Esophagus muscularis mucosa (tissue), 4 donors: ENCODE data around the gene MYH3. TPM values are rescaled to one million over a fixed set of nuclear protein-coding genes. Genes with fewer than 3 reads are reported as not detected.

Experiments
- DNase-seq: peaks from one replicate; pipeline ENCODE4 v3.0.0-alpha.2; 2017; ENCODE audit errors: extremely low spot score
- H3K27ac ChIP-seq, 4 donors: fragments of 200-600 bp; sonication (generic); replicated peaks in 1 of 4; 1 replicate in 3 of 4; 2 replicates in 1 of 4; pipeline ENCODE4 v1.5.1; 2016 to 2019; ENCODE audit warnings: mild to moderate bottlenecking in 1 of 4
- H3K27me3 ChIP-seq, 4 donors: fragments of 200-600 bp; sonication (generic); one replicate each; pipeline versions ENCODE4 v1.5.1 to v1.6.0; 2016 to 2019
- H3K36me3 ChIP-seq, 4 donors: fragments of 200-600 bp; sonication (generic); one replicate each; pipeline ENCODE4 v1.5.1; 2016 to 2019
- H3K4me1 ChIP-seq, 4 donors: fragments of 200-600 bp; sonication (generic); one replicate each; pipeline ENCODE4 v1.5.1; 2016 to 2019
- H3K4me3 ChIP-seq, 4 donors: fragments of 200-600 bp; sonication (generic); 1 replicate in 2 of 4; 2 replicates in 2 of 4; pipeline ENCODE4 v1.5.1; 2016 to 2019; ENCODE audit warnings: mild to moderate bottlenecking in 4 of 4, moderate library complexity in 1 of 4
- H3K9me3 ChIP-seq, 4 donors: fragments of 200-600 bp; sonication (generic); 1 replicate in 3 of 4; 2 replicates in 1 of 4; pipeline ENCODE4 v1.5.1; 2016 to 2019
- CTCF ChIP-seq, 3 experiments: fragments of 200-600 bp in 2 of 3; fragments of 450-650 bp in 1 of 3; sonication (generic) in 2 of 3; IDR thresholded peaks; one replicate each; pipeline ENCODE4 v1.5.1; 2017 to 2019; ENCODE audit warnings: antibody characterized with exemption in 3 of 3, mild to moderate bottlenecking in 2 of 3, moderate library complexity in 1 of 3
- EP300 ChIP-seq: sonication (generic); formaldehyde crosslinking; IDR thresholded peaks from one replicate; pipeline ENCODE4 v1.6.1; 2017; ENCODE audit warnings: antibody characterized with exemption
- POLR2A ChIP-seq: fragments of 450-650 bp; IDR thresholded peaks from one replicate; pipeline ENCODE4 v1.6.1; 2017; ENCODE audit warnings: antibody characterized with exemption, moderate library complexity, mild to moderate bottlenecking, low read depth
- POLR2AphosphoS5 ChIP-seq, 2 donors: sonication (generic); formaldehyde crosslinking; IDR thresholded peaks; one replicate each; pipeline ENCODE4 v1.6.1; 2017; ENCODE audit warnings: antibody characterized with exemption in 2 of 2
- WGBS: methylation state at CpG from one replicate; pipeline ENCODE4 v1.1.5; 2018; 5-methylcytosine and 5-hydroxymethylcytosine counted together
- intact Hi-C: fragments of 100-400 bp; cut with DNase I; formaldehyde crosslinking; loops from one replicate; pipeline ENCODE4 v1.15.1; 2023
- total RNA-seq, 4 donors: library from RNA; depleted of rRNA; stranded (reverse); fragments of >200 nt; gene quantifications; one replicate each; pipeline versions ENCODE4 v1.1.0 to v1.2.1, GENCODE V29; 2016

The MYH3 gene
- total RNA-seq, 4 donors from 2014 or later, result 0.83 to 2.4 (median 1.6) TPM

DNA sequence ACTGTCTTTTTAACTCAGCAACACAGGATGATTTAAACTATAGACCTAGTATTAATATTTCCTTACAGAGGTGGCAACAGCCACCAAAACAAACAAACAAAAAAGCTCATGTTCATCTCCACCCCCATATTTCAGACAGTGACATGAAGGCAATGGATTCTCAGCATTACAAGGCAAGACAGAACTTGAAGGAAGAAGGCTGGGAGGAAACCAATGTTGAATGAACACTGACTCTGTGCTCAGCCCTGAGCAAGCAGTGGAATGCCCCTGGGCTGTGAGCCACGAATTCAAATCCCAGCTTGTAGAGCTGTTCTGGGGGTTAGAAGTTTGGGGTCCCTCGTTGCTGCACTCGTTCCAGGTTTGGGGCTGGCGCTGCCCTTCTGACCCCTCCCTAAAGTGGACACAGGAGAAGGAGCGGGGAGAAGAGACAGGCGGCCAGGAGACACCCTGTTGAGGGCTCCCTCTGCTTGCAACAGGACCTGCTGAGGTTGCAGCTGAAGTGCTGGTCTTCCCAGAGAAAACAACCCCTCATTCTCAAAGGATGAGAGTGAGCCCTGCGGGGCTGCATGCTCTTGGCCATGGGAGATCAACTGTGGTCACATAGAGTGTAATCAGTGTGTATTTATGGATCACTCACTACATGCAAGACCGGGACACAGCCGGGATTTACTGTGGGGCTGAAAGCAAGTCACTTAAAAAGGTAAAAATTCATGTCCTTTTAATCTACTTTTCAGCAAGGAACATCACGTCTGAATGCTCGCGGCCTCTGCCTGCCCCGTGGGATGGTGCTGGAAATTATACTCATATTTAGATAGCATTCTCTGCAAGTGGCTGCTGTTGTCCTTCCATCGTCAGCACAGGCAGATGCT, 34.3 kb downstream of the MYH3 start:
- 80% methylated on average over 10 of the region's 14 CpGs for WGBS
- no peak for TF ChIP-seq CTCF (IDR thresholded peaks at IDR 0.05)
- TF ChIP-seq POLR2A, result no peak
- no peak for TF ChIP-seq POLR2AphosphoS5 (IDR thresholded peaks at IDR 0.05)
- TF ChIP-seq EP300, result no peak
- no peaks in the 10 kb centered on the region for H3K9me3 ChIP-seq
- H3K27me3 ChIP-seq, result no peaks in the 10 kb centered on the region
- H3K36me3 ChIP-seq, result no peaks in the 10 kb centered on the region
- H3K4me1 ChIP-seq, result peaks cover 0 to 5% (median 4%) of the 10 kb centered on the region in 4 donors
- no peak overlapping the region for H3K4me3 ChIP-seq
- H3K27ac ChIP-seq, result no peak overlapping the region
- intact Hi-C loops, result no loop called here
- DNase-seq, result no peak

DNA sequence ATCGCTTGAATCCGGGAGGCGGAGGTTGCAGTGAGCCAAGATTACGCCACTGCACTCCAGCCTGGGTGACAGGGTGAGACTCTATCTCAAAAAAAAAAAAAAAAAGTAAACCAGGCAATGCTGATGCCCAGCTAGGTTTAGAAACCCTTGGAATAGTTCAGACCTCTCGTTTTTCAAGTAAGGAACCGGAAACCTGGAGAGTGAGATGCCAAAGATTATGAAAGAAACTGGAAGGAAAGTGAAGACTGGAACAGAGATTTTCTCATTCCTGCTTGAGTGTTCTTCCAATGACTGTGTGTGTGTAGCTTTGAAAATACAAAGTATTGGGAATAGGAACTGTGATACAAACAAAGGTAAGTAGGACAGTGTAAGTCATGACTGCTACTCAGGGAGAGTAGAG, 35.7 kb downstream of the MYH3 start:
- H3K27me3 ChIP-seq, result no peaks in the 10 kb centered on the region
- H3K4me3 ChIP-seq, result no peak overlapping the region
- peaks cover 0 to 8% (median 4%) of the 10 kb centered on the region in 4 donors for H3K4me1 ChIP-seq
- H3K36me3 ChIP-seq, result no peaks in the 10 kb centered on the region
- 91% methylated on average over 6 of the region's 6 CpGs for WGBS
- no peak for TF ChIP-seq CTCF (IDR thresholded peaks at IDR 0.05)
- TF ChIP-seq POLR2AphosphoS5 (IDR thresholded peaks at IDR 0.05), result no peak
- no peak for TF ChIP-seq EP300
- TF ChIP-seq POLR2A, result no peak
- intact Hi-C loops, result no loop called here
- no peak overlapping the region for H3K27ac ChIP-seq
- no peaks in the 10 kb centered on the region for H3K9me3 ChIP-seq
- DNase-seq, result no peak

- TF ChIP-seq POLR2A (no peak), EP300 (no peak), CTCF (IDR thresholded peaks at IDR 0.05) (no peak)
- intact Hi-C loops, result no loop called here
- H3K36me3 ChIP-seq, result no peaks in the 10 kb centered on the region
- no peaks in the 10 kb centered on the region for H3K27me3 ChIP-seq
- H3K27ac ChIP-seq, result no peak overlapping the region
- no peak overlapping the region for H3K4me3 ChIP-seq
- WGBS, result 32% methylated on average over 4 of the region's 4 CpGs
- H3K9me3 ChIP-seq, result no peaks in the 10 kb centered on the region
- no peak for DNase-seq
- peaks cover 0 to 10% (median 4%) of the 10 kb centered on the region in 4 donors for H3K4me1 ChIP-seq
Observed at GRCh38 chr17:10620823-10621222, 36.3 kb downstream of the MYH3 start.

GRCh38 chr17:10618202-10618635, 38.9 kb downstream of the MYH3 start:
- Histone ChIP-seq H3K36me3 (no peaks in the 10 kb centered on the region), H3K9me3 (no peaks in the 10 kb centered on the region), H3K4me1 (peaks cover 0 to 15% (median 9%) of the 10 kb centered on the region in 4 donors), H3K27me3 (no peaks in the 10 kb centered on the region), H3K27ac (no peak overlapping the region), H3K4me3 (no peak overlapping the region)
- intact Hi-C loops, result loop anchor here (2.0 to 10.0 kb wide), 3 partner anchors 291 to 693 kb away; no protein-coding TSS in a partner anchor
- 14% methylated on average over 6 of the region's 7 CpGs for WGBS
- TF ChIP-seq POLR2AphosphoS5 (IDR thresholded peaks at IDR 0.05) (no peak), EP300 (no peak), POLR2A (no peak), CTCF (IDR thresholded peaks at IDR 0.05) (peak; percentile 68 to 84 (median 70))
- DNase-seq, result no peak
